ENCODE measurements around the gene NAPA.

The NAPA gene

DNA sequence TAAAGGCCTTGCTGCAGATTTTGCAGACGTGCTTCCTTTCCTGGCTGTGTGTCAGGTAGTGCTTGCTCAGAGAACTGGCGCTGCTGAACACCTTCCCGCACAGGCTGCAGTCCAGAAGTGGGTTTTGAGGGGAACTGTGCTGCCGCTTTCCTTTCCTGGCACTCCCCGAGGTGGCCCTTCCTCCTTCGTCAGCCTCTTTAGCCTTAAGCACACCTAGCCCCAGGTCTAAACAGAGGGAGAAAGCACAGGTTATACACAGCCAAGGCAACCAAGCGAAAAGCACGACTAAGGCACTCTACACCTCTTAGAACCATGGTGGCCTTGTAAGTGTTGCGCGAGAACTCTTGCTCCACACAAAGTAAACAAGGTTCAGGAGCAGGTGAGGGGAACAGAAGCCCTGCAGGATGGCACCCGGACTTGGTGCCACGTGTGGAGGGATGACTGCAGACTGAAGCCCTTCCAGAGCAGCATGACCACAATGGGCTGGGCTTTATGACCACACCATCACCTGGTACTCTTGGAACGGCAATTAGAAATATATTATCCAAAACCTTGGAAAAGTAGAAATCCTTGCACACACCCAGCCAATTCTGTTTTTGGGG, 34.5 kb upstream of the NAPA start:
- Histone ChIP-seq H3K4me3 (ENCODE audit: low read depth, low read length) (no peak overlapping the region), H3K27ac (no peak overlapping the region), H3K27me3 (ENCODE audit: insufficient read depth, low read depth, severe bottlenecking) (no peaks in the 10 kb centered on the region), H3K36me3 (no peaks in the 10 kb centered on the region), H3K9me3 (ENCODE audit: severe bottlenecking) (no peaks in the 10 kb centered on the region)
- DNase-seq, result no peak
- TF ChIP-seq, protein P1, sequence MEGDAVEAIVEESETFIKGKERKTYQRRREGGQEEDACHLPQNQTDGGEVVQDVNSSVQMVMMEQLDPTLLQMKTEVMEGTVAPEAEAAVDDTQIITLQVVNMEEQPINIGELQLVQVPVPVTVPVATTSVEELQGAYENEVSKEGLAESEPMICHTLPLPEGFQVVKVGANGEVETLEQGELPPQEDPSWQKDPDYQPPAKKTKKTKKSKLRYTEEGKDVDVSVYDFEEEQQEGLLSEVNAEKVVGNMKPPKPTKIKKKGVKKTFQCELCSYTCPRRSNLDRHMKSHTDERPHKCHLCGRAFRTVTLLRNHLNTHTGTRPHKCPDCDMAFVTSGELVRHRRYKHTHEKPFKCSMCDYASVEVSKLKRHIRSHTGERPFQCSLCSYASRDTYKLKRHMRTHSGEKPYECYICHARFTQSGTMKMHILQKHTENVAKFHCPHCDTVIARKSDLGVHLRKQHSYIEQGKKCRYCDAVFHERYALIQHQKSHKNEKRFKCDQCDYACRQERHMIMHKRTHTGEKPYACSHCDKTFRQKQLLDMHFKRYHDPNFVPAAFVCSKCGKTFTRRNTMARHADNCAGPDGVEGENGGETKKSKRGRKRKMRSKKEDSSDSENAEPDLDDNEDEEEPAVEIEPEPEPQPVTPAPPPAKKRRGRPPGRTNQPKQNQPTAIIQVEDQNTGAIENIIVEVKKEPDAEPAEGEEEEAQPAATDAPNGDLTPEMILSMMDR (IDR thresholded peaks at IDR 0.05; ENCODE audit: low read depth, low read length), result no peak

DNA sequence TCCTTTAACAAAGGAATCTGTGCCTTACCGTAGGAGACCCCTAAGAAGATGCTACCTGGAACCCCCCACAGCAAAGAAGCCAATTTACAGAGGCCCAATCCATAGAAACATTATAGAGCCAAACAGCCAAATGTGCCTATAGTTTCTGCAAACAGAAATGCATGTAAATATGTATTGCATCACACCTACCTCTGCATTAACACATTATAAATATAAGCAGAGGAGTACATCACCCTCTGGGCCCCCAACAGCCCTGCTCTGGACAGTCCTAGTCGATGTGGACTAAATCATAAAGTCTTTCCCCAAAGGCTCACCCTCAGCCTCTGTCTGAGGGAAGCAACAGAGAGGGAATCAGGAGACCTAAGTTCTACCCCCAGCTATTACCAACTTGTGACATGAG, 32.3 kb upstream of the NAPA start:
- no peak for DNase-seq
- TF ChIP-seq, protein P1 (IDR thresholded peaks at IDR 0.05; ENCODE audit: low read depth, low read length), result no peak
- H3K4me3 ChIP-seq (ENCODE audit: low read depth, low read length), result no peak overlapping the region

DNA sequence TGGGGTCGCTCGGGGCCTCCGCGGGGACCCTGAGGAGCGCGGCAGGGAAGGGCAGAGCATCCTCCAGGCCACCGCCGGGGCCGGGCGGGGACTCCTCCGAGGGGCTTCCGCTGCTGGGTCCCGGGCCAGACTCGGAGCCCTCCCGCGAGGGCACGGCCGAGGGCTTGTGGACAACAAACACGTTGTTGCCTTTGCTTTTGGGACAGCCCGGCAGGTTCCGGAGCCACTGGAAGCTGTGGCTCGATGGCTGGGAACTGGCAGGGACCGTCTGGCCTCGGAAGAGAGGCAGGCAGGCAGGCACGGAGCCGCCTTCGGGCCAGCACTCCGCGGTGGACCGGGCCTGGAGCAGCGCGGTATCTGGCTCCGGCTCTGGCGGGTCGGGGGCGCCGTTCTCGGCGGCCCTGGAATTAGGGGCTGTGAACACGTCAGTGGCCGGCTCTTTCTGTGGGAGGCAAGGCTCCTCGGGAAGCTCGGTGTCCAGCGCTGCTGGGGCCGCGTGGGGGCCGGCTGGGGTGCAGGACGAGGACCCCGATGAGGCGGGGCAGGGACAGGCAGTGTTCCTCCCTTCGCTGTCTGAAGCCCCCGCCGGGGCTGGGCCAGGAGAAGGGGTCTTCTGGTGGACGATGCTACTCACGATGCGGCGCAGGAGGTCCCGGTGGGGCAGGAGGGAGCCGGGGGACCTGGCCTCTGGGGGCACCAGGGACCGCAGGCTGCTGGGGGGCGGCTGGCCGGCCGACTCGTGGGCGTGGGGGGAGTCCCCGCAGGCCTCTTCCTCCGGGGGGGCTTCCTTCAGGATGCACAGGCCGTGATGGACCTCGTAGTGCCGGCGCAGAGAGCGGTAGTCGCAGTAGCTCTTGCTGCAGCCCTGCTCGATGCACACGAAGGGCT, 30.4 kb upstream of the NAPA start:
- no peaks in the 10 kb centered on the region for H3K27me3 ChIP-seq (ENCODE audit: insufficient read depth, low read depth, severe bottlenecking)
- TF ChIP-seq, protein P1 (IDR thresholded peaks at IDR 0.05; ENCODE audit: low read depth, low read length), result no peak
- H3K4me3 ChIP-seq (ENCODE audit: low read depth, low read length), result no peak overlapping the region
- no peak for DNase-seq
- H3K36me3 ChIP-seq, result no peaks in the 10 kb centered on the region
- H3K27ac ChIP-seq, result no peak overlapping the region
- no peaks in the 10 kb centered on the region for H3K9me3 ChIP-seq (ENCODE audit: severe bottlenecking)

More for the DNA sequence above, 32.3 kb upstream of the NAPA start:
- Histone ChIP-seq H3K36me3 (no peaks in the 10 kb centered on the region), H3K27me3 (ENCODE audit: insufficient read depth, low read depth, severe bottlenecking) (no peaks in the 10 kb centered on the region), H3K27ac (no peak overlapping the region), H3K9me3 (ENCODE audit: severe bottlenecking) (no peaks in the 10 kb centered on the region)

DNA sequence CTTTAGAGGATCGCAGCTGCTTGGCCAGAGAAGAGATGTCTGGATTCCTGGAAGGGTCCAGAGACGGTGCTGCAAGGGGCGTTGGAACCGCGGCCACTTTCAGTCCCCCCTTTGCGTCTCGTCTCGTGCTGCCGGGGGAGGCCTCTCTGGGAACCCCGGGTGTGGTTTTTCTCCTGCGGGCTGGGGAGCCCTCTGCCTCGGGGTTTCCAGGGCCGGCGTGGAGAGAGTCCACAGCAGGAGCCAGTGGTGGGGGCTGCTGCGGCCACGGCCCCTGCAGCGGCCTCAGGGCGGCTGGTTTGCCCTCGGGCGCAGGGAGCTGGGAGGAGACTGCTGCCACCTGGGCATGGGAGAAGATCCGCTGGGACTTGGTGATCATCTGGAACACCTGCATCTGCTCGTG, 29.6 kb upstream of the NAPA start:
- Histone ChIP-seq H3K36me3 (no peaks in the 10 kb centered on the region), H3K27me3 (ENCODE audit: insufficient read depth, low read depth, severe bottlenecking) (no peaks in the 10 kb centered on the region), H3K9me3 (ENCODE audit: severe bottlenecking) (no peaks in the 10 kb centered on the region), H3K4me3 (ENCODE audit: low read depth, low read length) (no peak overlapping the region), H3K27ac (no peak overlapping the region)
- DNase-seq, result no peak
- TF ChIP-seq, protein P1 (IDR thresholded peaks at IDR 0.05; ENCODE audit: low read depth, low read length), result no peak

DNA sequence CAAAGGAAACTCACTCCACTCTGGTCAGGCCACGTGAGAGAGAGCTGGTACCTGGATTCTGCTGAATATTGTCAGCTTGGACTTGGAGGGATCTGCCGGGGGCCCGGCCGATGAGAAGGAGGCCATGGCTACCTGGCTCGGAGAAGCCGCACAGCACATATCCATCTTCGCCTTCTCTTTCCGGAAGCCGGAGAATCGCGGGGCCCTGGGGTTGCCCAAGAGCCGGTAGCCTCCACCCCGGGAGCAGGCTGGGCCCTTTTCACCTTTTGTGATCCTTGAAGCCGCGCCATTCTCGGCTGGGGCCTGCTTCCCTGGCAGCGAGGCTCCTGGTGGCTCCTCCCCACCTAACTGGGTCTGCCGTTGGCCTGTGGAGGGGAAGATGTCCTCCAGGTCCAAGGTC, 29.2 kb upstream of the NAPA start:
- Histone ChIP-seq H3K9me3 (ENCODE audit: severe bottlenecking) (no peaks in the 10 kb centered on the region), H3K36me3 (no peaks in the 10 kb centered on the region), H3K27me3 (ENCODE audit: insufficient read depth, low read depth, severe bottlenecking) (no peaks in the 10 kb centered on the region), H3K27ac (no peak overlapping the region), H3K4me3 (ENCODE audit: low read depth, low read length) (no peak overlapping the region)
- TF ChIP-seq, protein P1 (IDR thresholded peaks at IDR 0.05; ENCODE audit: low read depth, low read length), result no peak
- no peak for DNase-seq
